ENCODE measurements around the gene MLC1.
A peak's percentile ranks its signal among the peaks of the same experiment; 100 is the strongest.

Gene MLC1

GRCh38 chr22:50012211-50013181 is 72.7 kb downstream of the MLC1 start, which contains the start of gene IL17REL:
TSS of gene IL17REL (minus strand) at chr22:50012765. CDS start at chr22:50012646, 119 bp downstream.
- Mint-ChIP-seq H3K4me3 (peak within 1 kb of the TSS; percentile 33), H3K4me1 (peaks cover 10% of the 10 kb centered on the region), H3K9me3 (no peaks in the 10 kb centered on the region), H3K27ac (no peak within 1 kb of the TSS), H3K36me3 (no peaks in the 10 kb centered on the region), H3K27me3 (no peaks in the 10 kb centered on the region)

- H3K27me3 Mint-ChIP-seq = no peaks in the 10 kb centered on the region
- H3K9me3 Mint-ChIP-seq = no peaks in the 10 kb centered on the region
- H3K27ac Mint-ChIP-seq = no peak overlapping the region
- peak overlapping the region; percentile 33 for H3K4me3 Mint-ChIP-seq
- H3K4me1 Mint-ChIP-seq = peaks cover 10% of the 10 kb centered on the region
- H3K36me3 Mint-ChIP-seq = no peaks in the 10 kb centered on the region
Measured at GRCh38 chr22:50011447-50012210, 73.6 kb downstream of the MLC1 start.

GRCh38 chr22:50010676-50011446 is 74.4 kb downstream of the MLC1 start:
- H3K27me3 Mint-ChIP-seq = no peaks in the 10 kb centered on the region
- no peaks in the 10 kb centered on the region for H3K36me3 Mint-ChIP-seq
- peaks cover 10% of the 10 kb centered on the region for H3K4me1 Mint-ChIP-seq
- no peak overlapping the region for H3K27ac Mint-ChIP-seq
- peak overlapping the region; percentile 33 for H3K4me3 Mint-ChIP-seq
- H3K9me3 Mint-ChIP-seq = no peaks in the 10 kb centered on the region

GRCh38 chr22:50009765-50010675 is 75.2 kb downstream of the MLC1 start:
- Mint-ChIP-seq H3K27ac (peak overlapping the region; percentile 30), H3K36me3 (no peaks in the 10 kb centered on the region), H3K9me3 (no peaks in the 10 kb centered on the region), H3K4me1 (peaks cover 10% of the 10 kb centered on the region), H3K4me3 (no peak overlapping the region), H3K27me3 (no peaks in the 10 kb centered on the region)
